Measurements from ENCODE around the gene KLHL11. TPM values are rescaled to one million over a fixed set of nuclear protein-coding genes. Genes with fewer than 3 reads are reported as not detected.

The KLHL11 gene
- total and polyA plus RNA-seq, 10 donors, result 0.17 to 25.2 (median 11.0) TPM

DNA sequence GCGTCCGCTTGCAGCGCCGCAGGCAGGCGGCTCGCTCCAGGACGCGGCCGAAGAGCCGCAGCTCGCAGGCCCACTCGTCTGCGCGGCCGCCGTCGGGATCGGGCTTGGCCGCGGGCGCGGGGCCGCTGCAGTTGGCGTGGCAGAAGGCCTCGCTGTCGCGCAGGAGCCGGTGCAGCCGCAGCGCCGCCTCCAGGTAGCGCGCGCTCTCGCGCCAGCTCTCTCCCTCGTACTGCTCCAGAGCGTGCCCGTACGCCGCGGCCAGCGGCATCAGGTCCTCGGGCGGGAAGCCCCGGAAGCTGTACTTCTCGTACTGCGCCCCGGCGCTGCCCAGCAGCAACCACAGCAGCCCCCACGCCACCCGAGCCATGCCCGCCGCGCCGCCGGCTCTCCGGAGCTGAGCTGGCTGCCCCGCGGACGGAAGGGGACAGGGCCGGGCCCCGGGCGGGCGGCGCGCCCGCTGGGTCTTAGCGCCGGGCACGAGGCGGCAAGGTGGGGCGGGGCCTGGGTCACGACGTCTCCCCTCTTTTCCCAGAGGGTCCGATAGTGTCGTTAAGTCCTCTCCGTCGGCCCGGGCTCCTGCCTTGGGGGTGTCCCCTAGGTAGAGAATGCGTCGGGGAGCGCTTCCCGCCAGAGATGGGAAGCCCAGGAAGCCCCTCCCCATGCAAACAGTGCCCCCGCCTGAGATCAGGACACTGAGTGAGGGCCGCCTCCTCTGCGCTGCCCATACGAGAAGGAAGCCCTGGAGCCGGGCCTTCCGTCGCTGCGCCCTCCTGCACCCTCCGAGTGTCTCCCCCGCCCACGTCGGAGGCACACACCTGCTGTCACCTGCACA is 53.5 kb downstream of the KLHL11 start, which contains the start of gene P3H4:
TSS of gene P3H4 (minus strand) at position 401 of the 832 bp plus-strand sequence. CDS start at position 367, 34 bp downstream.
- H3K4me3 ChIP-seq, result peak within 1 kb of the TSS; percentile 64 to 89 (median 74)
- DNase-seq, result peak; percentile 93
- peaks cover 0 to 31% (median 0%) of the 10 kb centered on the region in 7 donors for H3K27me3 ChIP-seq (replicated peaks in 1 of 7)
- H3K4me1 ChIP-seq, result peaks cover 12 to 43% (median 29%) of the 10 kb centered on the region in 6 donors
- H3K9me3 ChIP-seq, result no peaks in the 10 kb centered on the region
- TF ChIP-seq, protein P1, sequence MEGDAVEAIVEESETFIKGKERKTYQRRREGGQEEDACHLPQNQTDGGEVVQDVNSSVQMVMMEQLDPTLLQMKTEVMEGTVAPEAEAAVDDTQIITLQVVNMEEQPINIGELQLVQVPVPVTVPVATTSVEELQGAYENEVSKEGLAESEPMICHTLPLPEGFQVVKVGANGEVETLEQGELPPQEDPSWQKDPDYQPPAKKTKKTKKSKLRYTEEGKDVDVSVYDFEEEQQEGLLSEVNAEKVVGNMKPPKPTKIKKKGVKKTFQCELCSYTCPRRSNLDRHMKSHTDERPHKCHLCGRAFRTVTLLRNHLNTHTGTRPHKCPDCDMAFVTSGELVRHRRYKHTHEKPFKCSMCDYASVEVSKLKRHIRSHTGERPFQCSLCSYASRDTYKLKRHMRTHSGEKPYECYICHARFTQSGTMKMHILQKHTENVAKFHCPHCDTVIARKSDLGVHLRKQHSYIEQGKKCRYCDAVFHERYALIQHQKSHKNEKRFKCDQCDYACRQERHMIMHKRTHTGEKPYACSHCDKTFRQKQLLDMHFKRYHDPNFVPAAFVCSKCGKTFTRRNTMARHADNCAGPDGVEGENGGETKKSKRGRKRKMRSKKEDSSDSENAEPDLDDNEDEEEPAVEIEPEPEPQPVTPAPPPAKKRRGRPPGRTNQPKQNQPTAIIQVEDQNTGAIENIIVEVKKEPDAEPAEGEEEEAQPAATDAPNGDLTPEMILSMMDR (IDR thresholded peaks at IDR 0.05 in 8 of 11, conservative IDR thresholded peaks at IDR 0.05 in 3 of 11), result peak in 9 of 11 experiments; percentile 43 to 83 (median 74)
- TF ChIP-seq POLR2AphosphoS5 (IDR thresholded peaks at IDR 0.05) (peak; percentile 25 to 66 (median 64)), POLR2A (IDR thresholded peaks at IDR 0.05) (no peak)
- H3K27ac ChIP-seq, result peak within 1 kb of the TSS in 7 of 8 donors; percentile 40 to 85 (median 69)
- WGBS, 5 donors, result 0 to 1% (median 1%) methylated on average over 31 to 96 of the region's 96 CpGs
- no peaks in the 10 kb centered on the region for H3K36me3 ChIP-seq
- intact Hi-C loops (cut with DNase I; ENCODE audit: low total_unique reads), result no loop called here

DNA sequence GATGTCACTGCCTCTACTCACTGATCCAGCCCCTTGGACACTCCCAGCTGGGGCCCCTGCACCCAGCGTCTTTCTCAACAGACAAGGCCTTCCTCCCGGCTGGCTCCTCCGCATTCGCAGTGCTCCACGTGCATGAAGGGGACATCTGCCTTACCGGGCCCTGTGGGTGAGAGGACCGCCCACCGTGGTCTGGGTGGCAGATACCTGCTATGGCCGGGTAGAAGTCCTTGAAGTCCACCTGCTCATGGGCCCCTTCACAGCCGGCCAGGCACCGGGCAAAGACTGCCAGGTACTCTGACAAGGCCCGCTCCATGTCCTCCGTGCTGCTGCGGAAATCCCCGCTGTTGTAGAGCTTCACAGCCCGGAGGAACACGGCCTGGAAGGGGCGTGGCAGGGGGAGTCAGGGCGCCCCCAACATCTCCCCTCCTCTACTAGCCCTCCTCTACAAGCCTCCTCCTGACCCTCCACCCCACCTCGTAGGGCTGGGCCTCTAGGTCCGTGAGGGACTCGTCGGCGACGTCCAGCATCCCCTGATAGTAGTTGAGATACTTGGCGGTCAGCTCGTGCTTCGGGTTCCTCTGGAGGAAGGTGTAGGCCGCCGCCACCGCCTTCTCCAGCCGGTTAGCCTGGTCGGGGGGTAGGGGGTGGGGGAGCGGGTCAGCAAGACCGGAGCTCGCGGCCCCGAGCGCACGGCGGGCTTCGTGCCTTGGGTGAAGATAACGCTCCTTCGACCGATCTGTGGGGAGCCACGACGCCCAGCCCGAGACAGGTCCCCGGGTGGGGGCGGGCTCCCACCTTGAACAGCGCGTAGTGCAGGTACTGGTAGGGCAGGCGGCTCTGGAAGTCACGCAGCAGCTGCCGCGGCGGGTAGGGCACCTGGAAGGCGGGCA is 54.3 kb downstream of the KLHL11 start:
- WGBS, 5 donors, result 34 to 37% (median 36%) methylated on average over 27 to 58 of the region's 58 CpGs
- no peak for DNase-seq
- Histone ChIP-seq H3K27me3 (replicated peaks in 1 of 7) (peaks cover 0 to 31% (median 0%) of the 10 kb centered on the region in 7 donors), H3K4me3 (peak overlapping the region; percentile 64 to 89 (median 74)), H3K36me3 (no peaks in the 10 kb centered on the region), H3K27ac (peak overlapping the region in 6 of 8 donors; percentile 40 to 85 (median 68)), H3K9me3 (no peaks in the 10 kb centered on the region), H3K4me1 (peaks cover 12 to 43% (median 29%) of the 10 kb centered on the region in 6 donors)
- intact Hi-C loops (cut with DNase I; ENCODE audit: low total_unique reads), result no loop called here
- TF ChIP-seq POLR2A (IDR thresholded peaks at IDR 0.05) (no peak), POLR2AphosphoS5 (IDR thresholded peaks at IDR 0.05) (no peak)
- TF ChIP-seq, protein P1 (IDR thresholded peaks at IDR 0.05 in 8 of 11, conservative IDR thresholded peaks at IDR 0.05 in 3 of 11), result no peak

DNA sequence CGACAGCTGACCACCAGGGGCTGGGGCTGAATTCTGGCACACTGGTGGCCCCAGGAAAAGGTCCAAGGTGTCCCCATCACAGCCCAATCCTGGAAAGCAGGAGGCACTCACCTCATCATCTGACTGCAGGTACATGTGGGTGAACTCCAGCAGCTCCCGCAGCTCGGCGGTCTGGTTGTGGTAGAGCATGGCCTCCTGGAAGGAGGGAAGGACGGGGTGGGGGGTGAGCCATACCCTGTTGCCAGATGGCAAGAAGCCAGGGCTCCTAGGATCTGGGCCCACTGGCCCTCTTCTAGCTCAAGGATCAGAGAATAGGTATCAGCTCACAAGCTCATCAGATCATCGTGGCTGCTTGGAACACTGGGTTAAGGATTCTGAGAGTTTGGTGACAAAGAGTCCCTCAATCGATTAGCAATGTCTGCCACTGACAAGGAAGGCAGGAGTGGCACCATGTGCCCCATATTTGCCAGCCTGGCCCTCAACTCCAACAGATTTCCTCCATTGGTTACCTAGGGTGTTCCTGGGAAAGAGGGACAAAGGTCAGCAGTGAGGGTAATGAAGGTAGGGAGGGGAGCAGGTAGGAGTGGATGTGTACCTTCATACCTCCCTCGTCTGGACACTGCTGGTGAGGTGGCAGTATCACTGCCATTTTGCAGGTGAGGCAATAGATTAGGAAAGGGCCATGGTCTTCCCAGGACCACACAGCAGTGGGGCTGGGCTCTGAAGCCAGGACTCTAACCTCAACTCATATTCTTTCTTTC is 58.4 kb downstream of the KLHL11 start:
- Histone ChIP-seq H3K36me3 (no peaks in the 10 kb centered on the region), H3K4me3 (no peak overlapping the region)
- no peak for DNase-seq

More for the DNA sequence above, 58.4 kb downstream of the KLHL11 start:
- peaks cover 8 to 40% (median 23%) of the 10 kb centered on the region in 6 donors for H3K4me1 ChIP-seq
- intact Hi-C loops (cut with DNase I; ENCODE audit: low total_unique reads), result no loop called here
- 88 to 92% (median 91%) methylated on average over 5 to 8 of the region's 8 CpGs for WGBS, 5 donors
- TF ChIP-seq, protein P1 (IDR thresholded peaks at IDR 0.05 in 8 of 11, conservative IDR thresholded peaks at IDR 0.05 in 3 of 11), result no peak
- no peak for TF ChIP-seq POLR2AphosphoS5 (IDR thresholded peaks at IDR 0.05)
- no peaks in the 10 kb centered on the region for H3K9me3 ChIP-seq
- H3K27me3 ChIP-seq (replicated peaks in 1 of 7), result peaks cover 0 to 17% (median 0%) of the 10 kb centered on the region in 7 donors
- no peak overlapping the region for H3K27ac ChIP-seq

Small RNA genes within 50 kb of the gene (small RNA-seq; reads per million reads assigned to genes)
- gene AC125257.2, result 0 reads per million in 4 donors

Other genes starting within 250 kb of the KLHL11 start
- gene KRT17, start 240.8 kb downstream of the KLHL11 start, total RNA-seq, result 1 to 10 TPM in 1 of 7 donors, not detected in 6; 1.2 TPM
- gene KRT17, start 240.8 kb downstream of the KLHL11 start, polyA plus RNA-seq, result under 1 TPM in 2 of 3 donors, not detected in 1; 0.58 to 0.70 TPM
- gene EIF1, start 176.5 kb downstream of the KLHL11 start, total RNA-seq, result 100 to 1,000 TPM; 313 to 897 (median 665) TPM
- 100 to 1,000 TPM; 560 to 722 (median 560) TPM for gene EIF1, start 176.5 kb downstream of the KLHL11 start, polyA plus RNA-seq
- gene GAST, start 153.1 kb downstream of the KLHL11 start, total RNA-seq, result not detected
- gene GAST, start 153.1 kb downstream of the KLHL11 start, polyA plus RNA-seq, result not detected
- 1 to 10 TPM in 5 of 7 donors, under 1 TPM in 2; 0.83 to 8.4 (median 1.7) TPM for gene HAP1, start 130.8 kb downstream of the KLHL11 start, total RNA-seq
- gene HAP1, start 130.8 kb downstream of the KLHL11 start, polyA plus RNA-seq, result under 1 TPM; 0.33 to 0.58 (median 0.54) TPM
- gene JUP, start 78.7 kb downstream of the KLHL11 start, total RNA-seq, result 10 to 100 TPM; 17.3 to 73.1 (median 45.3) TPM
- 10 to 100 TPM; 13.7 to 17.4 (median 14.3) TPM for gene JUP, start 78.7 kb downstream of the KLHL11 start, polyA plus RNA-seq
- 1 to 10 TPM; 5.5 to 7.1 (median 6.0) TPM for gene P3H4, start 53.5 kb downstream of the KLHL11 start, total RNA-seq
- 1 to 10 TPM; 3.3 to 5.1 (median 3.5) TPM for gene P3H4, start 53.5 kb downstream of the KLHL11 start, polyA plus RNA-seq
- gene FKBP10, start 52.4 kb downstream of the KLHL11 start, total RNA-seq, result 10 to 100 TPM; 14.8 to 30.8 (median 16.7) TPM
- gene FKBP10, start 52.4 kb downstream of the KLHL11 start, polyA plus RNA-seq, result 10 to 100 TPM in 1 of 3 donors, 1 to 10 TPM in 2; 9.6 to 18.9 (median 9.9) TPM
- 10 to 100 TPM; 17.0 to 43.9 (median 26.0) TPM for gene NT5C3B, start 29.2 kb downstream of the KLHL11 start, total RNA-seq
- gene NT5C3B, start 29.2 kb downstream of the KLHL11 start, polyA plus RNA-seq, result 10 to 100 TPM; 38.9 to 62.7 (median 60.9) TPM
- gene KLHL10, start 27.6 kb downstream of the KLHL11 start, total RNA-seq, result 1 to 10 TPM in 1 of 7 donors, under 1 TPM in 1, not detected in 5; 0.60 to 2.1 TPM
- gene KLHL10, start 27.6 kb downstream of the KLHL11 start, polyA plus RNA-seq, result under 1 TPM; 0.03 to 0.20 (median 0.05) TPM
- 100 to 1,000 TPM in 2 of 7 donors, 10 to 100 TPM in 5; 64.9 to 112 (median 87.6) TPM for gene ACLY, start 53.5 kb upstream of the KLHL11 start, total RNA-seq
- 10 to 100 TPM; 17.7 to 28.6 (median 21.6) TPM for gene ACLY, start 53.5 kb upstream of the KLHL11 start, polyA plus RNA-seq
- 1 to 10 TPM in 1 of 7 donors, under 1 TPM in 2, not detected in 4; 0.20 to 1.0 (median 0.52) TPM for gene ODAD4, start 65.2 kb upstream of the KLHL11 start, total RNA-seq
- under 1 TPM; 0.22 to 0.35 (median 0.30) TPM for gene ODAD4, start 65.2 kb upstream of the KLHL11 start, polyA plus RNA-seq
- 10 to 100 TPM; 29.2 to 49.8 (median 44.2) TPM for gene CNP, start 101.4 kb upstream of the KLHL11 start, total RNA-seq
- gene CNP, start 101.4 kb upstream of the KLHL11 start, polyA plus RNA-seq, result 10 to 100 TPM; 22.3 to 41.6 (median 25.9) TPM
- 100 to 1,000 TPM in 1 of 7 donors, 10 to 100 TPM in 6; 60.6 to 108 (median 90.4) TPM for gene DNAJC7, start 152.0 kb upstream of the KLHL11 start, total RNA-seq
- 10 to 100 TPM; 68.5 to 75.7 (median 71.6) TPM for gene DNAJC7, start 152.0 kb upstream of the KLHL11 start, polyA plus RNA-seq
- gene NKIRAS2, start 154.7 kb upstream of the KLHL11 start, total RNA-seq, result 10 to 100 TPM; 20.7 to 38.8 (median 25.2) TPM
- 10 to 100 TPM; 11.3 to 20.3 (median 12.4) TPM for gene NKIRAS2, start 154.7 kb upstream of the KLHL11 start, polyA plus RNA-seq
- 1 to 10 TPM in 2 of 7 donors, under 1 TPM in 5; 0.43 to 1.6 (median 0.85) TPM for gene C17orf113, start 185.2 kb upstream of the KLHL11 start, total RNA-seq
- under 1 TPM; 0.35 to 0.51 (median 0.43) TPM for gene C17orf113, start 185.2 kb upstream of the KLHL11 start, polyA plus RNA-seq
- gene ZNF385C, start 233.1 kb upstream of the KLHL11 start, total RNA-seq, result under 1 TPM in 5 of 7 donors, not detected in 2; 0.17 to 0.60 (median 0.44) TPM
- gene ZNF385C, start 233.1 kb upstream of the KLHL11 start, polyA plus RNA-seq, result under 1 TPM; 0.26 to 0.46 (median 0.38) TPM
- 10 to 100 TPM; 23.0 to 30.9 (median 25.5) TPM for gene DHX58, start 247.3 kb upstream of the KLHL11 start, total RNA-seq
- gene DHX58, start 247.3 kb upstream of the KLHL11 start, polyA plus RNA-seq, result 10 to 100 TPM; 20.9 to 41.2 (median 38.1) TPM

All from spleen (tissue), 11 donors.